Measurements from ENCODE around the gene LCLAT1. TPM values are rescaled to one million over a fixed set of nuclear protein-coding genes. Genes with fewer than 3 reads are reported as not detected.

Gene LCLAT1
- total RNA-seq, 1 donor from 2014 or later = 16.0 TPM

GRCh38 chr2:30582521-30582920 is 135.5 kb downstream of the LCLAT1 start:
- DNase-seq = no peak
- H3K27me3 Mint-ChIP-seq (ENCODE audit: unreplicated experiment) = no peaks in the 10 kb centered on the region
- TF ChIP-seq, protein P1, sequence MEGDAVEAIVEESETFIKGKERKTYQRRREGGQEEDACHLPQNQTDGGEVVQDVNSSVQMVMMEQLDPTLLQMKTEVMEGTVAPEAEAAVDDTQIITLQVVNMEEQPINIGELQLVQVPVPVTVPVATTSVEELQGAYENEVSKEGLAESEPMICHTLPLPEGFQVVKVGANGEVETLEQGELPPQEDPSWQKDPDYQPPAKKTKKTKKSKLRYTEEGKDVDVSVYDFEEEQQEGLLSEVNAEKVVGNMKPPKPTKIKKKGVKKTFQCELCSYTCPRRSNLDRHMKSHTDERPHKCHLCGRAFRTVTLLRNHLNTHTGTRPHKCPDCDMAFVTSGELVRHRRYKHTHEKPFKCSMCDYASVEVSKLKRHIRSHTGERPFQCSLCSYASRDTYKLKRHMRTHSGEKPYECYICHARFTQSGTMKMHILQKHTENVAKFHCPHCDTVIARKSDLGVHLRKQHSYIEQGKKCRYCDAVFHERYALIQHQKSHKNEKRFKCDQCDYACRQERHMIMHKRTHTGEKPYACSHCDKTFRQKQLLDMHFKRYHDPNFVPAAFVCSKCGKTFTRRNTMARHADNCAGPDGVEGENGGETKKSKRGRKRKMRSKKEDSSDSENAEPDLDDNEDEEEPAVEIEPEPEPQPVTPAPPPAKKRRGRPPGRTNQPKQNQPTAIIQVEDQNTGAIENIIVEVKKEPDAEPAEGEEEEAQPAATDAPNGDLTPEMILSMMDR (IDR thresholded peaks at IDR 0.05; ENCODE audit: partially characterized antibody, unreplicated experiment) = no peak
- H3K36me3 Mint-ChIP-seq (ENCODE audit: unreplicated experiment) = no peaks in the 10 kb centered on the region
- H3K4me1 Mint-ChIP-seq (ENCODE audit: low read depth, unreplicated experiment) = no peaks in the 10 kb centered on the region
- H3K9me3 Mint-ChIP-seq (ENCODE audit: unreplicated experiment) = no peaks in the 10 kb centered on the region
- H3K4me3 Mint-ChIP-seq (ENCODE audit: unreplicated experiment) = no peak overlapping the region
- no peak overlapping the region for H3K27ac Mint-ChIP-seq (ENCODE audit: unreplicated experiment)

DNA sequence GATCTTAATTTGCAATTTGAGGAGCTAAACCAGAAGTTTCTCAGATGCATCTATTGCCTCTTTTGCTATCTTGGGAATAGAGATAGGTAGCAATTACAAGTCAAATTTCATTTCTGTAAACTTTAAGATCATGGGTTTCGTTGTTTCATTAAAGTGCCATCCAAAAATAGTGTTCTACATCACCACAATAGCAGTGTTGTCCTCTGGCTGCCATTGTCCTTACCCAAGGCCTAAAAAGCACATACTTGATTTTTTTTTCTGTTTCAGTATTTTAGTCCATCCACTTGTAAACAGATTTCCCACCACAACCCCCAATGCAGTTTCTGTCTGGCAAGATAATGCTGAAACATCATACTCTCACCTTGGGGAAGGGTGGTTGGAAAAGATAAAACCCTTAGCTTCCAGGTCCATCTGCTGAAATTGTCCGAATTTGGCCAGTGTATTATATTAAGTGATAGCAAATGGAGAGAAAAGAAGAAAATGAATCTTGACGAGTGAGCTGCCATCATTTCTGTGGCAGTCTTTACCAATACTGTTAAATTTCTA is 136.2 kb downstream of the LCLAT1 start:
- TF ChIP-seq, protein P1 (IDR thresholded peaks at IDR 0.05; ENCODE audit: partially characterized antibody, unreplicated experiment) = no peak
- Mint-ChIP-seq H3K27me3 (ENCODE audit: unreplicated experiment) (no peaks in the 10 kb centered on the region), H3K27ac (ENCODE audit: unreplicated experiment) (no peak overlapping the region), H3K36me3 (ENCODE audit: unreplicated experiment) (no peaks in the 10 kb centered on the region), H3K4me3 (ENCODE audit: unreplicated experiment) (no peak overlapping the region), H3K9me3 (ENCODE audit: unreplicated experiment) (no peaks in the 10 kb centered on the region), H3K4me1 (ENCODE audit: low read depth, unreplicated experiment) (no peaks in the 10 kb centered on the region)
- DNase-seq = no peak

DNA sequence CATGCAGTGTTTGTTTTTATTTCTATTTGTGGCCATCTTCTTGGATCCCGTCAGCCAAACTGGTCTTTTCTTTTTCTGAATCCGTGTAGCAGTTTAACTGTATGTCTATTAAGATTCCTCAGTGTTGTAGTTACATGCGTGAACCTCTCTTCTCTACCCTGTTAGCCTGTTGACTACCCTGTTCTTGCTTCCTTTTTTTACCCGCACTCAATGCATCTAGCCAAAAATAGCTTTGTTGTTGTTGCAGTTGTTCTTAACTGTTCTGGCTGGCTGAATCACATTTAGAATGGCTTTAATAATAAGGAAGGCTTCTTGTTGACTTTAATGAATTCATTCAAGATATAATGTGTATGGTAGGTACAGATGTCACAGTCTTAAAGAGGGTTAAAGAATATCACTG is 137.1 kb downstream of the LCLAT1 start:
- no peak overlapping the region for H3K4me3 Mint-ChIP-seq (ENCODE audit: unreplicated experiment)
- H3K27me3 Mint-ChIP-seq (ENCODE audit: unreplicated experiment) = no peaks in the 10 kb centered on the region
- no peaks in the 10 kb centered on the region for H3K9me3 Mint-ChIP-seq (ENCODE audit: unreplicated experiment)
- TF ChIP-seq, protein P1 (IDR thresholded peaks at IDR 0.05; ENCODE audit: partially characterized antibody, unreplicated experiment) = no peak
- H3K4me1 Mint-ChIP-seq (ENCODE audit: low read depth, unreplicated experiment) = no peaks in the 10 kb centered on the region
- no peak for DNase-seq
- H3K27ac Mint-ChIP-seq (ENCODE audit: unreplicated experiment) = no peak overlapping the region
- no peaks in the 10 kb centered on the region for H3K36me3 Mint-ChIP-seq (ENCODE audit: unreplicated experiment)

GRCh38 chr2:30588994-30589393 is 141.9 kb downstream of the LCLAT1 start:
- H3K9me3 Mint-ChIP-seq (ENCODE audit: unreplicated experiment) = peaks cover 1% of the 10 kb centered on the region
- H3K27ac Mint-ChIP-seq (ENCODE audit: unreplicated experiment) = no peak overlapping the region
- no peaks in the 10 kb centered on the region for H3K27me3 Mint-ChIP-seq (ENCODE audit: unreplicated experiment)
- no peak for DNase-seq
- no peak overlapping the region for H3K4me3 Mint-ChIP-seq (ENCODE audit: unreplicated experiment)
- H3K4me1 Mint-ChIP-seq (ENCODE audit: low read depth, unreplicated experiment) = no peaks in the 10 kb centered on the region
- H3K36me3 Mint-ChIP-seq (ENCODE audit: unreplicated experiment) = no peaks in the 10 kb centered on the region
- TF ChIP-seq, protein P1 (IDR thresholded peaks at IDR 0.05; ENCODE audit: partially characterized antibody, unreplicated experiment) = no peak

GRCh38 chr2:30590407-30590806 is 143.4 kb downstream of the LCLAT1 start:
- DNase-seq = no peak
- Mint-ChIP-seq H3K27me3 (ENCODE audit: unreplicated experiment) (no peaks in the 10 kb centered on the region), H3K36me3 (ENCODE audit: unreplicated experiment) (no peaks in the 10 kb centered on the region), H3K9me3 (ENCODE audit: unreplicated experiment) (peaks cover 1% of the 10 kb centered on the region), H3K4me3 (ENCODE audit: unreplicated experiment) (no peak overlapping the region), H3K27ac (ENCODE audit: unreplicated experiment) (no peak overlapping the region), H3K4me1 (ENCODE audit: low read depth, unreplicated experiment) (no peaks in the 10 kb centered on the region)
- TF ChIP-seq, protein P1 (IDR thresholded peaks at IDR 0.05; ENCODE audit: partially characterized antibody, unreplicated experiment) = no peak
